SK-N-SH (cell line): ENCODE measurements around the gene BIRC7. TPM values are rescaled to one million over a fixed set of nuclear protein-coding genes. Genes with fewer than 3 reads are reported as not detected.

ENCODE experiments used
- CTCF ChIA-PET: fragments of 300-600, 350-600 bp; formaldehyde crosslinking; extraction: SDS; loops from one replicate; lab custom pipeline; 2021; lab: Yijun Ruan, JAX
- POLR2A ChIA-PET: fragments of 350-600 bp; sonication (Branson Sonifier 250); formaldehyde crosslinking; extraction: SDS; loops from one replicate; lab custom pipeline; 2020; ENCODE audit warnings: antibody characterized with exemption, inconsistent platforms; lab: Yijun Ruan, JAX
- DNase-seq: peaks from one replicate; pipeline ENCODE4 v3.0.0; 2012
- H2AFZ ChIP-seq: fragments of 200-600 bp; sonication (generic); 2 replicates; pipeline ENCODE4 v1.8.1; 2016; ENCODE audit warnings: antibody characterized with exemption, mild to moderate bottlenecking, low read depth
- H3F3A ChIP-seq: fragments of 200-600 bp; sonication (generic); replicated peaks from 2 replicates; pipeline ENCODE3; 2016; ENCODE audit warnings: antibody characterized with exemption, mild to moderate bottlenecking; ENCODE audit not compliant: insufficient read depth
- H3K27ac ChIP-seq, 2 experiments: fragments of 200-500 bp in 1 of 2; fragments of 200-600 bp in 1 of 2; sonication (Bioruptor generic) in 1 of 2; sonication (generic), shearing (Covaris generic) in 1 of 2; 2 replicates each; pipeline versions ENCODE4 v1.5.1 to v1.6.1; 2014 to 2016; ENCODE audit warnings: low read depth in 2 of 2, inconsistent platforms in 1 of 2, low read length in 1 of 2, mild to moderate bottlenecking in 1 of 2, mixed read lengths in 1 of 2
- H3K27me3 ChIP-seq: fragments of 200-600 bp; sonication (generic), shearing (Covaris generic); 2 replicates; pipeline ENCODE4 v1.6.1; 2016; ENCODE audit warnings: mixed run types; ENCODE audit not compliant: insufficient read depth
- H3K36me3 ChIP-seq, 2 experiments: fragments of 200-500 bp in 1 of 2; fragments of 200-600 bp in 1 of 2; sonication (Bioruptor generic) in 1 of 2; sonication (generic) in 1 of 2; replicated peaks in 1 of 2; 2 replicates each; pipeline versions ENCODE3 to v1.5.1; 2014 to 2016; ENCODE audit warnings: low read length in 1 of 2, mild to moderate bottlenecking in 1 of 2; ENCODE audit not compliant: insufficient read depth in 2 of 2, control insufficient read depth in 1 of 2
- H3K4me1 ChIP-seq, 2 experiments: fragments of 200-500 bp in 1 of 2; fragments of 200-600 bp in 1 of 2; sonication (Bioruptor generic) in 1 of 2; sonication (generic), shearing (Covaris generic) in 1 of 2; 2 replicates each; pipeline versions ENCODE4 v1.5.1 to v1.6.1; 2014 to 2016; ENCODE audit warnings: low read depth in 1 of 2, low read length in 1 of 2, mixed run types in 1 of 2; ENCODE audit not compliant: insufficient read depth in 2 of 2, control insufficient read depth in 1 of 2
- H3K4me2 ChIP-seq: fragments of 200-600 bp; sonication (generic), shearing (Covaris generic); 2 replicates; pipeline ENCODE4 v1.6.1; 2017; ENCODE audit warnings: mixed run types
- H3K4me3 ChIP-seq, 2 experiments: fragments of 200-500 bp in 1 of 2; fragments of 200-600 bp in 1 of 2; sonication (Bioruptor generic) in 1 of 2; sonication (generic), shearing (Covaris generic) in 1 of 2; 2 replicates each; pipeline versions ENCODE4 v1.5.1 to v1.8.1; 2014 to 2016; ENCODE audit warnings: low read depth in 2 of 2, inconsistent platforms in 1 of 2, low read length in 1 of 2, mild to moderate bottlenecking in 1 of 2, mixed read lengths in 1 of 2, moderate library complexity in 1 of 2
- H3K79me2 ChIP-seq: fragments of 200-600 bp; sonication (generic); 2 replicates; pipeline ENCODE4 v1.8.1; 2017; ENCODE audit warnings: mild to moderate bottlenecking; ENCODE audit not compliant: insufficient read depth
- H3K9ac ChIP-seq: fragments of 200-600 bp; sonication (generic); 2 replicates; pipeline ENCODE4 v1.6.1; 2017; ENCODE audit warnings: mixed run types
- H3K9me2 ChIP-seq: fragments of 200-600 bp; sonication (generic); 2 replicates; pipeline ENCODE4 v1.6.1; 2017; ENCODE audit warnings: mixed run types
- H3K9me3 ChIP-seq: fragments of 200-600 bp; sonication (generic); 2 replicates; pipeline ENCODE4 v1.6.1; 2017; ENCODE audit warnings: mixed run types, mild to moderate bottlenecking, moderate library complexity
- H4K20me1 ChIP-seq: fragments of 200-600 bp; sonication (generic); 2 replicates; pipeline ENCODE4 v1.6.1; 2017; ENCODE audit warnings: mild to moderate bottlenecking, mixed run types; ENCODE audit not compliant: insufficient read depth
- ELF1 ChIP-seq: IDR thresholded peaks from 2 replicates; pipeline ENCODE4 v1.4.0; 2012
- EP300 ChIP-seq, 2 experiments: IDR thresholded peaks; 2 replicates each; pipeline versions ENCODE4 v1.4.0 to v1.6.1; 2012; ENCODE audit warnings: borderline replicate concordance in 1 of 2, low read depth in 1 of 2, low read length in 1 of 2
- FOSL2 ChIP-seq: IDR thresholded peaks from 2 replicates; pipeline ENCODE4 v1.4.0; 2012; ENCODE audit warnings: low read depth, mild to moderate bottlenecking, moderate library complexity, borderline replicate concordance
- FOXJ3 ChIP-seq: sonication (generic); formaldehyde crosslinking; IDR thresholded peaks from 2 replicates; pipeline ENCODE4 v1.5.1; 2020; ENCODE audit warnings: mild to moderate bottlenecking, missing genetic modification reagents
- FOXM1 ChIP-seq: IDR thresholded peaks from 2 replicates; pipeline ENCODE4 v1.4.0; 2012; ENCODE audit warnings: low read depth, mild to moderate bottlenecking
- GABPA ChIP-seq: IDR thresholded peaks from 2 replicates; pipeline ENCODE4 v1.4.0; 2012; ENCODE audit warnings: low read depth, mild to moderate bottlenecking
- GATA2 ChIP-seq: sonication (generic); formaldehyde crosslinking; IDR thresholded peaks from 2 replicates; pipeline ENCODE4 v1.5.0; 2020; ENCODE audit warnings: mild to moderate bottlenecking, missing genetic modification reagents
- JUND ChIP-seq: IDR thresholded peaks from 2 replicates; pipeline ENCODE4 v1.4.0; 2012
- MEF2A ChIP-seq: IDR thresholded peaks from 2 replicates; pipeline ENCODE4 v1.4.0; 2012; ENCODE audit warnings: low read depth, borderline replicate concordance
- NFIC ChIP-seq: IDR thresholded peaks from 2 replicates; pipeline ENCODE4 v1.4.0; 2012; ENCODE audit warnings: borderline replicate concordance
- POLR2AphosphoS5 ChIP-seq: IDR thresholded peaks from 2 replicates; pipeline ENCODE4 v1.6.1; 2012; ENCODE audit warnings: low read depth, low read length
- RAD21 ChIP-seq: IDR thresholded peaks from 2 replicates; pipeline ENCODE4 v1.6.1; 2012; ENCODE audit warnings: mild to moderate bottlenecking, low read length
- RFX5 ChIP-seq: IDR thresholded peaks from 2 replicates; pipeline ENCODE4 v1.6.1; 2012; ENCODE audit warnings: mild to moderate bottlenecking, improper control_type of control experiment, low read length
- TAF1 ChIP-seq: IDR thresholded peaks from 2 replicates; pipeline ENCODE4 v1.6.1; 2012; ENCODE audit warnings: low read depth, mild to moderate bottlenecking, low read length, moderate library complexity, borderline replicate concordance
- TCF12 ChIP-seq: IDR thresholded peaks from 2 replicates; pipeline ENCODE4 v1.4.0; 2012
- TEAD4 ChIP-seq: IDR thresholded peaks from 2 replicates; pipeline ENCODE4 v1.4.0; 2012; ENCODE audit warnings: mild to moderate bottlenecking, borderline replicate concordance; ENCODE audit not compliant: insufficient read depth
- USF2 ChIP-seq: fragments of 150-350 bp; IDR thresholded peaks from 2 replicates; pipeline ENCODE4 v1.6.1; 2017; ENCODE audit warnings: antibody characterized with exemption, low read length, low read depth, borderline replicate concordance
- YY1 ChIP-seq: IDR thresholded peaks from 2 replicates; pipeline ENCODE4 v1.4.0; 2012; ENCODE audit warnings: low read depth, mild to moderate bottlenecking
- WGBS: methylation state at CpG from one replicate; pipeline ENCODE4 v1.1.6; 2017; ENCODE audit warnings: low lambda C conversion rate; 5-methylcytosine and 5-hydroxymethylcytosine counted together
- polyA plus RNA-seq, 3 experiments: library from polyadenylated mRNA; depleted of rRNA; stranded (reverse); fragments of >200 nt; gene quantifications; 2 replicates each; pipeline ENCODE4 v1.2.3, GENCODE V29; 2012
- TF ChIP-seq, protein P1 (sequence below): IDR thresholded peaks from 2 replicates; pipeline ENCODE4 v1.4.0; 2012; ENCODE audit warnings: low read depth, borderline replicate concordance
- TF ChIP-seq, protein P2 (sequence below): IDR thresholded peaks from 2 replicates; pipeline ENCODE4 v1.4.0; 2012; ENCODE audit warnings: low read depth, borderline replicate concordance
- TF ChIP-seq, protein P3 (sequence below): IDR thresholded peaks from 2 replicates; pipeline ENCODE4 v1.4.0; 2012; ENCODE audit warnings: low read depth
- TF ChIP-seq, protein P4 (sequence below): fragments of 150-350 bp; IDR thresholded peaks from 2 replicates; pipeline ENCODE4 v1.6.1; 2016; ENCODE audit warnings: mild to moderate bottlenecking, low read depth, low read length

Gene BIRC7
- polyA plus RNA-seq, 1 of the 3 experiments (the other 2 are of a cell fraction): not detected

DNA sequence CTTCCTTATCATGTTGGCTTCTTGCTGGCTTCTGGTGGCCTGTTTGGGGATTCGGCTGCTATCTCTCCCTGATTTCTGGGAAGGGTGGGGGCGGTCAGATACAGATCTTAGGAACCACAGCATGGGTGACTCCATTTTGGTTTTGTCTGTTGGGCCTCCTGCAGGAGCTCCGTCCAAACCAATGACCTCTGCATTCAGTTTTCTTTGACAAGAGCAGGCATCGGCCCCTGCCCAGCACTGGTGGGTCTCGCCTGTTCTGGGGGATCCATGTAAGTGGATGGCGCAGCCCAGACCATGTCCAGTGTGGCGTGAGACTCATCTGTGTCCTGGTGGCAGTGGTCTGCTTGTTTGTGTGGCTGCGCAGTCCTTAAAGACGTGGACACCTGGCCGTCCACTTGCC lies 28.3 kb downstream of the BIRC7 start (continued):
- TF ChIP-seq, protein P1, sequence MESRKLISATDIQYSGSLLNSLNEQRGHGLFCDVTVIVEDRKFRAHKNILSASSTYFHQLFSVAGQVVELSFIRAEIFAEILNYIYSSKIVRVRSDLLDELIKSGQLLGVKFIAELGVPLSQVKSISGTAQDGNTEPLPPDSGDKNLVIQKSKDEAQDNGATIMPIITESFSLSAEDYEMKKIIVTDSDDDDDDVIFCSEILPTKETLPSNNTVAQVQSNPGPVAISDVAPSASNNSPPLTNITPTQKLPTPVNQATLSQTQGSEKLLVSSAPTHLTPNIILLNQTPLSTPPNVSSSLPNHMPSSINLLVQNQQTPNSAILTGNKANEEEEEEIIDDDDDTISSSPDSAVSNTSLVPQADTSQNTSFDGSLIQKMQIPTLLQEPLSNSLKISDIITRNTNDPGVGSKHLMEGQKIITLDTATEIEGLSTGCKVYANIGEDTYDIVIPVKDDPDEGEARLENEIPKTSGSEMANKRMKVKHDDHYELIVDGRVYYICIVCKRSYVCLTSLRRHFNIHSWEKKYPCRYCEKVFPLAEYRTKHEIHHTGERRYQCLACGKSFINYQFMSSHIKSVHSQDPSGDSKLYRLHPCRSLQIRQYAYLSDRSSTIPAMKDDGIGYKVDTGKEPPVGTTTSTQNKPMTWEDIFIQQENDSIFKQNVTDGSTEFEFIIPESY: no peak
- TF ChIP-seq RFX5 (no peak), EP300 (IDR thresholded peaks at IDR 0.05; ENCODE audit: borderline replicate concordance in 1 of 2, low read depth in 1 of 2, low read length in 1 of 2) (no peak), NFIC (no peak), FOXM1 (no peak), GABPA (no peak)
- TF ChIP-seq, protein P2, sequence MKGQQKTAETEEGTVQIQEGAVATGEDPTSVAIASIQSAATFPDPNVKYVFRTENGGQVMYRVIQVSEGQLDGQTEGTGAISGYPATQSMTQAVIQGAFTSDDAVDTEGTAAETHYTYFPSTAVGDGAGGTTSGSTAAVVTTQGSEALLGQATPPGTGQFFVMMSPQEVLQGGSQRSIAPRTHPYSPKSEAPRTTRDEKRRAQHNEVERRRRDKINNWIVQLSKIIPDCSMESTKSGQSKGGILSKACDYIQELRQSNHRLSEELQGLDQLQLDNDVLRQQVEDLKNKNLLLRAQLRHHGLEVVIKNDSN: no peak

DNA sequence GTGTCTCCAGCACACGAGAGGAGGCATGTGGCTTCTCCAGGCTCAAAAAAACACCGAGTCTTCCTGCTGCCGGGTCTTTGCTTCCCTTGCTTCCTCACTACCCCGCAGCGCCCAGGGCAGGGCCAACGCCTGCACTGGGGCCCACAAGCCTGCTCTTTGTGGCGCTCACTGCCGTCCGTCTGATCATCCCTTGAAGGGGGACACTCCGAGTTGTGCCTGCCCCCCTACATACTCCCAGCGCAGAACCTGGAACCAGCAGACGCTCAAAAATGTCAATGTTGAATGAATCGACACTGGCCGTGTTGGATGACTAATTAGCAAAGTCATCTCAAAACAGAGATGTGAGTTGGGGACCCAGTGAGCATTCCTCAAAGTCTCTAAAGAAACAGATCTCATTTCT lies 28.8 kb downstream of the BIRC7 start:
- TF ChIP-seq EP300 (IDR thresholded peaks at IDR 0.05; ENCODE audit: borderline replicate concordance in 1 of 2, low read depth in 1 of 2, low read length in 1 of 2) (no peak), FOXJ3 (CRISPR knock-in tag) (no peak), TAF1 (no peak), TEAD4 (no peak), GATA2 (CRISPR knock-in tag) (no peak), POLR2AphosphoS5 (no peak), FOSL2 (no peak), MEF2A (no peak), YY1 (no peak), TCF12 (no peak), RAD21 (no peak), JUND (no peak), ELF1 (no peak), USF2 (no peak)
- TF ChIP-seq, protein P2: no peak
- TF ChIP-seq, protein P3, sequence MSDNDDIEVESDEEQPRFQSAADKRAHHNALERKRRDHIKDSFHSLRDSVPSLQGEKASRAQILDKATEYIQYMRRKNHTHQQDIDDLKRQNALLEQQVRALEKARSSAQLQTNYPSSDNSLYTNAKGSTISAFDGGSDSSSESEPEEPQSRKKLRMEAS: no peak
- TF ChIP-seq, protein P1: no peak
- TF ChIP-seq, protein P4, sequence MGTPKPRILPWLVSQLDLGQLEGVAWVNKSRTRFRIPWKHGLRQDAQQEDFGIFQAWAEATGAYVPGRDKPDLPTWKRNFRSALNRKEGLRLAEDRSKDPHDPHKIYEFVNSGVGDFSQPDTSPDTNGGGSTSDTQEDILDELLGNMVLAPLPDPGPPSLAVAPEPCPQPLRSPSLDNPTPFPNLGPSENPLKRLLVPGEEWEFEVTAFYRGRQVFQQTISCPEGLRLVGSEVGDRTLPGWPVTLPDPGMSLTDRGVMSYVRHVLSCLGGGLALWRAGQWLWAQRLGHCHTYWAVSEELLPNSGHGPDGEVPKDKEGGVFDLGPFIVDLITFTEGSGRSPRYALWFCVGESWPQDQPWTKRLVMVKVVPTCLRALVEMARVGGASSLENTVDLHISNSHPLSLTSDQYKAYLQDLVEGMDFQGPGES: no peak
- no peak overlapping the region for H3K4me3 ChIP-seq
- DNase-seq: no peak
- no peaks in the 10 kb centered on the region for H3K36me3 ChIP-seq
- CTCF ChIA-PET: interaction anchor here (0.9 to 1.6 kb wide), 3 partner anchors 40 to 45 kb away, joined by 3 to 5 read pairs (median 3); no protein-coding TSS in a partner anchor
- no peaks in the 10 kb centered on the region for H3K9me2 ChIP-seq
- POLR2A ChIA-PET: no interaction called here
- no peaks in the 10 kb centered on the region for H3K79me2 ChIP-seq
- H3K4me1 ChIP-seq: no peaks in the 10 kb centered on the region; a peak in 1 of 4 replicates
- no peaks in the 10 kb centered on the region for H3F3A ChIP-seq
- no peak overlapping the region for H3K9ac ChIP-seq
- H3K27ac ChIP-seq: no peak overlapping the region
- H3K4me2 ChIP-seq: no peak overlapping the region
- no peak overlapping the region for H2AFZ ChIP-seq
- H3K27me3 ChIP-seq: peaks cover 9% of the 10 kb centered on the region
- no peaks in the 10 kb centered on the region for H4K20me1 ChIP-seq
- no peaks in the 10 kb centered on the region for H3K9me3 ChIP-seq
- WGBS: 43% methylated on average over 14 of the region's 14 CpGs
